Measurements from ENCODE around the gene ATP8B4. TPM values are rescaled to one million over a fixed set of nuclear protein-coding genes. Genes with fewer than 3 reads are reported as not detected.

ATP8B4 gene
- total and polyA plus RNA-seq, 2 of the 8 experiments (the other 6 are each of a cell fraction or from before 2014, with no cell fraction given), result 0.17 to 0.24 TPM

- TF ChIP-seq MAX (IDR thresholded peaks at IDR 0.05) (no peak), NANOG (IDR thresholded peaks at IDR 0.05; ENCODE audit: insufficient read depth, low read depth, low read length, poor library complexity, severe bottlenecking) (no peak), POU5F1 (IDR thresholded peaks at IDR 0.05; ENCODE audit: low read depth, low read length) (no peak), SUZ12 (IDR thresholded peaks at IDR 0.05; ENCODE audit: low read length) (no peak)
Observed at GRCh38 chr15:50141856-50142255, 22.8 kb upstream of the ATP8B4 start (continued).
